Prostate gland (tissue), 2 donors: ENCODE data around the gene OPA1.

Experiments
- CTCF ChIP-seq, 4 experiments: fragments of 200-600 bp in 2 of 4; fragments of 450-650 bp in 2 of 4; sonication (generic) in 2 of 4; IDR thresholded peaks; 1 replicate in 3 of 4; 2 replicates in 1 of 4; pipeline ENCODE4 v1.5.1; 2016 to 2019; ENCODE audit warnings: antibody characterized with exemption in 4 of 4, mild to moderate bottlenecking in 2 of 4, moderate library complexity in 2 of 4
- POLR2A ChIP-seq: fragments of 450-650 bp; IDR thresholded peaks from one replicate; pipeline ENCODE4 v1.6.1; 2016; ENCODE audit warnings: antibody characterized with exemption, mild to moderate bottlenecking
- POLR2AphosphoS5 ChIP-seq: sonication (generic); formaldehyde crosslinking; IDR thresholded peaks from one replicate; pipeline ENCODE4 v1.6.1; 2017; ENCODE audit warnings: antibody characterized with exemption

- TF ChIP-seq CTCF (IDR thresholded peaks at IDR 0.05) (no peak), POLR2AphosphoS5 (no peak), POLR2A (no peak)
Measured at GRCh38 chr3:193620650-193621049, 27.6 kb downstream of the OPA1 start.
